Activated CD8-positive, alpha-beta memory T cell treated with anti-CD3 and anti-CD28 coated beads for 36 hours (primary cell): ENCODE data around the gene ZSWIM6. TPM values are rescaled to one million over a fixed set of nuclear protein-coding genes. Genes with fewer than 3 reads are reported as not detected.

Experiments
- CTCF ChIA-PET: fragments of 350-600 bp; sonication (Branson Sonifier 250); formaldehyde crosslinking; loops from one replicate; lab custom pipeline; 2021; ENCODE audit warnings: antibody characterized with exemption; lab: Charles Lee
- POLR2A ChIA-PET: fragments of 350-600 bp; sonication (Branson Sonifier 250); formaldehyde crosslinking; loops from one replicate; lab custom pipeline; 2021; ENCODE audit warnings: antibody characterized with exemption; lab: Charles Lee
- total RNA-seq, 2 experiments: library from RNA; stranded (reverse); gene quantifications; one replicate each; pipeline ENCODE4 v1.2.3, GENCODE V29; 2021

The ZSWIM6 gene
- total RNA-seq, 2 experiments from 2014 or later: 6.4 to 6.5 TPM

- CTCF ChIA-PET: interaction anchor here (0.8 kb wide), 1 partner anchor 14 kb away, joined by 4 read pairs; no protein-coding TSS in a partner anchor
- POLR2A ChIA-PET: no interaction called here
Measured at GRCh38 chr5:61304590-61305381, 27.3 kb upstream of the ZSWIM6 start.

- POLR2A ChIA-PET: no interaction called here
- CTCF ChIA-PET: interaction anchor here (0.7 to 1.2 kb wide), 2 partner anchors 24 to 607 kb away, joined by 4 to 6 read pairs; partner anchors contain the start of gene DEPDC1B
Measured at GRCh38 chr5:61306531-61307131, 25.4 kb upstream of the ZSWIM6 start.

GRCh38 chr5:61307191-61307590 lies 24.9 kb upstream of the ZSWIM6 start:
- POLR2A ChIA-PET: no interaction called here

GRCh38 chr5:61307611-61308010 lies 24.4 kb upstream of the ZSWIM6 start:
- POLR2A ChIA-PET: no interaction called here

More at GRCh38 chr5:61307191-61307590, 24.9 kb upstream of the ZSWIM6 start:
- CTCF ChIA-PET: interaction anchor here (0.7 to 1.2 kb wide), 2 partner anchors 23 to 607 kb away, joined by 4 to 6 read pairs; partner anchors contain the start of gene DEPDC1B

GRCh38 chr5:61308712-61309111 lies 23.3 kb upstream of the ZSWIM6 start:
- POLR2A ChIA-PET: no interaction called here
- CTCF ChIA-PET: no interaction called here

More at GRCh38 chr5:61307611-61308010, 24.4 kb upstream of the ZSWIM6 start:
- CTCF ChIA-PET: no interaction called here

GRCh38 chr5:61309115-61309514 lies 22.9 kb upstream of the ZSWIM6 start:
- POLR2A ChIA-PET: no interaction called here
- CTCF ChIA-PET: no interaction called here

GRCh38 chr5:61311056-61311610 lies 20.9 kb upstream of the ZSWIM6 start:
- POLR2A ChIA-PET: no interaction called here
- CTCF ChIA-PET: interaction anchor here (1.3 kb wide), 1 partner anchor 14 kb away, joined by 3 read pairs; no protein-coding TSS in a partner anchor

- CTCF ChIA-PET: interaction anchor here (1.3 kb wide), 1 partner anchor 13 kb away, joined by 3 read pairs; no protein-coding TSS in a partner anchor
- POLR2A ChIA-PET: no interaction called here
Measured at GRCh38 chr5:61311836-61312808, 19.9 kb upstream of the ZSWIM6 start.

GRCh38 chr5:61313960-61314681 lies 17.9 kb upstream of the ZSWIM6 start:
- ChIA-PET CTCF (no interaction called here), POLR2A (interaction anchor here (0.7 kb wide), 1 partner anchor 9 kb away, joined by 9 read pairs; no protein-coding TSS in a partner anchor)

GRCh38 chr5:61318376-61318775 lies 13.7 kb upstream of the ZSWIM6 start:
- CTCF ChIA-PET: no interaction called here
- POLR2A ChIA-PET: no interaction called here

GRCh38 chr5:61319388-61320146 lies 12.5 kb upstream of the ZSWIM6 start:
- ChIA-PET CTCF (no interaction called here), POLR2A (no interaction called here)

GRCh38 chr5:61320860-61321259 lies 11.2 kb upstream of the ZSWIM6 start:
- ChIA-PET CTCF (no interaction called here), POLR2A (no interaction called here)

GRCh38 chr5:61321669-61322068 lies 10.4 kb upstream of the ZSWIM6 start:
- ChIA-PET CTCF (no interaction called here), POLR2A (no interaction called here)

- ChIA-PET CTCF (no interaction called here), POLR2A (interaction anchor here (0.6 kb wide), 1 partner anchor 9 kb away, joined by 9 read pairs; no protein-coding TSS in a partner anchor)
Measured at GRCh38 chr5:61322738-61323725, 9.0 kb upstream of the ZSWIM6 start.

GRCh38 chr5:61327760-61328753 lies 4.0 kb upstream of the ZSWIM6 start:
- CTCF ChIA-PET: no interaction called here
- POLR2A ChIA-PET: no interaction called here
